ENCODE measurements around the gene SVIL.

The SVIL gene
- total RNA-seq = 58.1 to 131 (median 93.1) reads per million in 4 donors

DNA sequence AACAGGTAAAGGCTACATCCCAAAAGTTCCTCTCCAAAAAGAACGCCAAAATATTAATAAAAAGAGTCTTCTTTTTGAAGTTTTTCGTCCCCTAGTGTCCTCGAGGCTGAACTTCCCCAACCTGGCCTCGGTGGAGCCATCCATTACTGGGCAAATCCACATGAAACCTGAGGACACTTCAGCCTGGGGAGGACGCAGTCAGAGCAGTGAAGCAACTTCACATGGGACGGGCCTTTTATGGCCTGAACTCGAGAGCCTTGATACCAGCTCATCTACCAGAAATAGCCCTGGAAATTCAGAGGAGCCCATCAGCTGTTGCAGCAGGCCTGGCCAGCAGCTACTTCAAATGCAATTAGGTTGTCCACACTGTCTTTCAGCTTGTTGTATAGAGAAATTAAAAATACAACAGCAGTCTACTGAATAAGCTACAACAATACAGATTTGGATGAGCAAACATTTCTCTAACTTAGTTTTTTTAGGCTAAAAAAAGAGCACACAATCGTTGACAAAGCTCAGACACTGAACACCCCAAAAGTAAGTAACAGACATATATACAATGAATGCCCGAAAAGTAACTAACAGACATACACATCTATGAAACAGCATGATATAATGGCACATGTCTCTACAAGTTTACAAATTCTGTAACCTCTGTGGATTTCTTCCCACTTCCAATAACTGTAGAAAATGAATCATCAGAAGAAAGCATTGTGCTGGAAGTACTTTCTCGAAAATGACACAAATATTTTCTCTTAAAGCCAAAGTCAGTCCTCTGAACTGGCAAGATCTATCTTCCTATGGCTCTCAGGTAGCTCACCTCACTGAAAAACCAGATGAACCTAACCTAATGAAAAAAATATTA is at the start of gene SVIL:
TSS of gene SVIL (minus strand) at position 208 of the 862 bp plus-strand sequence. CDS start 79,913 bp downstream, outside the sequence.
- DNase-seq = no peak

GRCh38 chr10:29681676-29682448 is 47.1 kb upstream of the SVIL start:
- peak; percentile 31 to 93 (median 54) for DNase-seq

DNA sequence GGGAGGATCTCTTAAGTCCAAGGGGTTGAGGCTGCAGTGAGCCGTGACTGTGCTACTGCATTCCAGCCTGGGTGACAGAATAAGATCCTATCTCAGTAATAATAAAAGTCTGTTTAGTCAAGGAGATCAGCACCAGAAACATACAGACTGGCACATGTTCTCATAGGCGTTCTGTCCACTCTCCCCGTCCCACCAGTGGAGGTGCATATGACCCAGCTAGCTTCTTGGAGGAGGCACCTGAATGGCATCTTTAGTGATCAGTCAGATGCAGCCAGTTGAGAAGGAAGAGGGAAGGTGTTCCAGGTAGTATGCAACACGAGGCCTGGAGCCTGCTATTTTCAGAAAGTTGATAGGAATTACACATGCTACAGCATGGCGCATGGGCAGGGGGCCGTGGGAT is 45.3 kb upstream of the SVIL start:
- DNase-seq = no peak

DNA sequence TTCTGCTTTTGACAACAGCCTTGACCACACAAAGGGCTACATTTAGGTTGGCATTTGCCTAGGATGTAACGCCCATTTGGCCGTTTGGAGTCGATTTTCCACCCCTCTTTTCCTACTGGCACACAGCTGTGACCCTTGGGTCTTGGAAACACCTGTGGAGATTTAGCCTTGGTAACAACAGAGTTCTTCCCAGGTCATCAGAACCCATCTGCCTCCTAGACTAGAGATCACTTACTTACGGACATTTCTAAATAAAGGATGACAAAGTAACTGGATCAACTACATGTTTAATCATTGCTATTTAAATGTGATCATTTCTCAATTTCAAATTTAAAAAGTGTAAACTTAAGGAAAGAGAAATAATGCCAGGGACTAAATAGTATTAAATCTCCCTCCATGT is 42.0 kb upstream of the SVIL start:
- no peak for DNase-seq

DNA sequence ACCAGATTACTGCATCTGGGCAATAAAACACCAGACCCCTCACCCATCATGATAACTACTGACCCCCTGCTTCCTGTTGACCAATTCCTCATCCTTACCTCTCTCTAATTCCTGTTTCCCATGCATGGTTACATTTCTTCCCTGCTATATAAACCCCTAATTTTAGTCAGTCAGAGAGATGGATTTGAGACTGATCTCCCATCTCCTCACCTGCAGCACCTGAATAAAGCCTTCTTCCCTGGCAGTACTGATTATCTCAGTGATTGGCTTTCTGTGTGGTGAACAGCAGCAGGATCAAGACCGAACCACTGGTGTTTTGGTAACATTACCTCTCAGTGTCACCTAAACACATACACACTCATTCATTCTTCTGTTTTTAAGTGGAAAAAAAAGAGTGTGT is 41.2 kb upstream of the SVIL start:
- DNase-seq = no peak

- DNase-seq = no peak
Measured at GRCh38 chr10:29671968-29672367, 37.2 kb upstream of the SVIL start.

- no peak for DNase-seq
Measured at GRCh38 chr10:29671228-29671780, 36.5 kb upstream of the SVIL start.

- DNase-seq = no peak
Measured at GRCh38 chr10:29670761-29671160, 36.0 kb upstream of the SVIL start.

- DNase-seq = no peak
Measured at GRCh38 chr10:29669149-29669548, 34.4 kb upstream of the SVIL start.

DNA sequence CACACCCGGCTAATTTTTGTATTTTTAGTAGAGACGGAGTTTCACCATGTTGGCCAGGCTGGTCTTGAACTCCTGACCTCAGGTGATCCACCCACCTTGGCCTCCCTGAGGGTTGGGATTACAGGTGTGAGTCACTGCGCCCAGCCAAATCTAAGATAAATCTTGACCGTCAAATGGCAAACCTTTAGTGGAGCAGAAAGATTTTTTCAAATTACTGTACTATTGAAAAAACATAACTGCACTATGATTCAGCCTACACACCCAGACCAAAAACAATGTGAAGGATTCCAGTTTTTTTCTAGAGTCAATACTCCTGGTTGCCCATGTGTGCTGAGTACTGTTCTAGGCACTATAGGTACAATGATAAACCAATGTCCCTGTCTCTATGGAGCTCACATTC is 33.9 kb upstream of the SVIL start:
- no peak for DNase-seq

DNA sequence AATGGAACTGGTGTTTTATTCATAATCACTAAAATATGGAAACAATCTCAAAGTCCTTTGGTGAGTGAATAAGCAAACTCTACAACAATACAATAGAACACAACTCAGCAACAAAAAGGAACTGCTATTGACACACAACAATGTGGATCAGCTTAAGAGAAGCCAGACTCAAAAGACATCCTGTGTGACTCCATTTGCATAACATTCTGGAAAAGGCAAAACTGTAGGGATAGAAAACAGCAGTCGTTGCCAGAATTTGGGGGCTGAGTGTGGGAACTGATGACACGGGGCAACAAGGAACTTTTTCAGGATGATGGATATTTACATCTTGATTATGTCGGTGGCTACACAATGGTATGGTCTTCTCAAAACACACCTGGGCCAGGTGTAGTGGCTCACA is 32.4 kb upstream of the SVIL start:
- DNase-seq = no peak

DNA sequence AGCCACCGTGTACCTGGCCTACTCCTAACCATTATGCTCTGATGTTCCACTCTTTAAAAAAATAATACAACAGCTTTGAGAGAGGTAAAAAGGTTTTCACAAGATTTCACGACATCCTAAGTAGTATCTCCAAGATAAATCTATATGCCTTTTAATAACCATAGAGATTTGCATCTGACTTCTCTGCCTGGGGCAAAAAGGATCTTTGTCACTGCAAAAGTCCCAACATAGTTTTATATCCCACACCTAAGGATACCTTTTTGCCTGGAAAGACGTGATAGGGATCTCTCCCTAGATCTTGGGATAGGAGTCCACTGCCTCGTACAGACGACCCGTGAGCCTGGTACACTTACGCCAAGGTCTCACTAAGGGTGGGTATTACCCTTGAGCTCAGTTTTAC is 31.4 kb upstream of the SVIL start:
- DNase-seq = no peak

- DNase-seq = no peak
Measured at GRCh38 chr10:29663718-29664117, 28.9 kb upstream of the SVIL start.

GRCh38 chr10:29658984-29659965 is 24.5 kb upstream of the SVIL start:
- peak; percentile 42 to 85 (median 59) for DNase-seq

- peak in 2 of 5 donors; percentile 13 to 33 for DNase-seq
Measured at GRCh38 chr10:29657719-29658274, 23.0 kb upstream of the SVIL start.

- no peak for DNase-seq
Measured at GRCh38 chr10:29656451-29656992, 21.8 kb upstream of the SVIL start.

DNA sequence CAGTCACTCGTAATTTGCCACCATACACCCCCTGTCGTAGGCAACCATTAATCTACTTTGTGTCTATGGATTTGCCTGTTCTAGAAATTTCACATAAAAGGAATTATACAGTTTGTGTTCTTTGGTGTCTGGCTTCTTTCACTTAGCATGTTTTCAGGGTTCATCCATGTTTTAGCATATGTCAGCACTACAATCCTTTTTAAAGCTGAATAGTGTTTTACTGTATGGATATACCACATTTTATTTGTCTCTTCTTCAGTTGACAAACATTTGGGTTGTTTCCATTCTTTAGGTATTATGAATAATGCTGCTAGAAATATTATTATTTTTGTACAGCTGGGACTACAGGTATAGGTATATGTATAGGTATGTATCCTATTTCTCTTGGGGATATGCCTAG is 17.4 kb upstream of the SVIL start:
- DNase-seq = no peak

- no peak for DNase-seq
Measured at GRCh38 chr10:29651767-29652166, 17.0 kb upstream of the SVIL start.

DNA sequence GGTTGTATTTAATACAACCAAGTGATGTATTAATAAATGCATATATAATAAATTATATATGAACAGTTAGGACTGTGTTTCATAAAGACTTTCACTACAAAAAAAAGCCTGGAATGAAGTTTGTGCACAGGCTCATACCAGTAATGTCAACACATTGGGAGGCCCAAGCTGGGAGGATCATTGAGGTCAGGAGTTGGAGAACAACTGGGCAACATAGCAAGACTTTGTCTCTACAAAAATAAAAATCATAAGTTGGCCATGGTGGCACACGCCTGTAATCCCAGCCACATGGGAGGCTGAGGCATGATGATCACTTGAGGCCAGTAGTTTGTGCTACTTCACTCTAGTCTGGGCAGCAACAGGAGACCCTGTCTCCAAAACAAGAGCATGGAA is 15.8 kb upstream of the SVIL start:
- no peak for DNase-seq

DNA sequence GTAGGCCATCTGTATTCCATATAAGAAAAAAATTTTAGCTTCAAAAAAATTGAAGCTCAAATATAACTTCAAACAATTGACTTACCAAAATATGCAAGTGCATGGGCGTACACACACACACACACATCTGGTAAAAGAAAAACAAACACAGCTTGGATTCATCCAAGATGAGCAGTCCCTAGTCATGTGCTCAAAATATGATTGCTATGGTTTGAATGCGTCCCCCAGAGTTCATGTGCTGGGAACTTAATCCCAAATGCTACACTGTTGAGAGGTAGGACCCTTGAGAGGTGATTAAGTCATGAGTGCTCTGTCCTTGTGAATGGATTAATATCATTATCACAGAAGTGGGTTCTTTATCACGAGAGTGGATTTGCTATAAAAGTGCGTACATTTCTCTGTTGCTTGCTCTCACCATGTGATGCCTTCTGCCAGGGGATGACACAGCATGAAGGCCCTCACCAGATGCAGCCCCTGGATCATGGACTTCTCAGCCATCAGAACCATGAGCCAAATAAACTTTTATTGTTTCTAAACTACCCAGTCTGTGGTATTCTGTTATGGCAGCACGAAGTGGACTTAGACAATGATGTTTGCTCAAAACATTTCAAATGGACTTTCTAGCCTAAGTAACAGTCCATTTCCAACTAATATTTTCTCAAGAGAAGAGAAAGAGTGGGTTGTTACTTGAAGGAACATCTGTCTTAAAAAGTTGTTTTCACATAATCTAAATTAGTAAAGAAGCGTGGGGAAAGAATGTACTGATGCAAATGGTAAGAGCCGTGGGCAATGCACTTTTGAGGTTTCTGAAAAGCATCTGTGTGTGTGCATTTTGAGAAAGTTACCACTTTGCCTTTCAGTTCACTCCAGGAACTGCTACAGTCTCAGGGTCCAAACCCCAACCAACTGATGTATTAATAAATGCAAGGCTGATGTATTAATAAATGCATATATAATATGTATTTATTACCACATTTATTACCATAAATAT is 15.1 kb upstream of the SVIL start:
- no peak for DNase-seq

DNA sequence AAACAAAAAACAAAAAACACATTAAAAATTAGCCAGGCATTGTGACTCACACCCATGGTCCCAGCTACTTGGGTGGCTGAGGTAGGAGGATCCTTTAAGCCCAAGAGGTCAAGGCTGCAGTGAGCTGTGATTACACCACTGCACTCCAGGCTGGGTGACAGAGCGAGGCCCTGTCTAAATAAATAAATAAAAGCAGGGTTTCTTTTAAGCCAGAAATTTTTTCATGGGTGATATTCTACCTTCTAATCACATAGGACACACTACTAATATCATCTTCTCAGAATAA is 14.2 kb upstream of the SVIL start:
- no peak for DNase-seq
